ENCODE data around the gene PTPRN2. TPM values are rescaled to one million over a fixed set of nuclear protein-coding genes. Genes with fewer than 3 reads are reported as not detected.

The PTPRN2 gene
- total RNA-seq, 1 experiment from 2014 or later = 2.1 TPM

DNA sequence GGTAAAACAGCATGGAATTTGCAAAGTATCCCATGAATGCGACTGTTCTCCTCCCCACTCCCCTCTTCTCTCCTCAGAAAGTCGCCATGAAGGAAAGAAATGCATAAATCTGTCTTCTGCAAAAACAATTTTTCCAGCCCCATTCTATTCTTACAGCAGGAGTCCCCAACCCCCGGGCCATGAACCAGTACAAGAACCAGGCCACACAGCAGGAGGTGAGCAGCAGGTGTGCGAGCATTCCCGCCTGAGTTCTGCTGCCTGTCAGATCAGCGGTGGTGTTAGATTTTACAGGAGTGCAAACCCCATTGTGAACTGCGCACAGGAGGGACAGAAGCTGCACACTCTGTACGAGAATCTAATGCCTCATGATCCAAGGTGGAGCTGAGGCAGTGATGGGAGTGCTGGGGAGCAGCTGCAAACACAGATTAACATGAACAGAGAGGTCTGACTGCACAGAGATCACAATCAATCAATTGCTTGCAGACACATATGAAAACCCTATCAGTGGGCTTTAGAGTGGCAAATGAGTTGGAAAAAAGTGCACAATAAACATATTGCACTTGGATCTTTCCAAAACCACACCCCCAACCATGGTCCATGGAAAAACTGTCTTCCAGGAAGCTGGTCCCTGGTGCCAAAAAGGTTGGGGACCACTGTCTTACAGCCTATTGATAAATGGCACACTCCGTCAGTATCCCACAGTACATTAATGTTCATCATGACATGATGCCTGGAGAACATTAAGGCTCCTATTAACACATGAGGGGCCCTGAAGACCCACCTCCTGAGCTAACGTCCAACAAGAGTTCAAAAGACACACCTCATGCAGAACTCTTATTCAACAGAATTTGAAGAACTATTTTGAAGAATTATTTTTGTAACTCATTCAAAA, 205.0 kb downstream of the PTPRN2 start (continued):
- TF ChIP-seq RAD21 (IDR thresholded peaks at IDR 0.05; ENCODE audit: low read depth) = no peak

DNA sequence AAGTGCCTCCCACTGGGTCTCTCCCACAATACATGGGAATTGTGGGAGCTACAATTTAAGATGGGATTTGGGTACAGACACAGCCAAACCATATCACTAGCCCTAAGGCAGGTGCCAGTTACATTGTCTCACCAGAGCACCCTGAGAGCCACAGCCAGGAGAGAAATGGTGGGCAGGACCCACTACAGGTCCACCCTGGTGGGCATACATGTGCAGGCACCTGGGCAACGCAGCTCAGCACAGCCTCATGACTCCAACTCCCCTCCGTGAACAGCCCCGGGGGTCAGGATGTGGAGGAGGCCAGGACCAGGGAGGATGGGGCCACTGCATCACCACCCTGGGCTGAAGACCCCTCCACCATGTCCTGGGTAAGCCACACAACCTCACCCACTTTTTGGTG, 205.7 kb downstream of the PTPRN2 start:
- POLR2A ChIA-PET = no interaction called here
- BruUV-seq (replicated peaks) = no TSS peak
- CTCF ChIA-PET = no interaction called here

More for the DNA sequence above, 205.7 kb downstream of the PTPRN2 start:
- peaks cover 4% of the 10 kb centered on the region; the same call in 1 of the 2 replicates for H3K27me3 ChIP-seq (ENCODE audit: insufficient read depth, low read length)
- H3K9me3 ChIP-seq (ENCODE audit: control insufficient read depth in 1 of 2, insufficient read depth in 1 of 2, low read depth in 1 of 2, low read length in 2 of 2) = no peaks in the 10 kb centered on the region
- no peak overlapping the region for H3K9ac ChIP-seq (ENCODE audit: low read length)
- TF ChIP-seq, protein P1, sequence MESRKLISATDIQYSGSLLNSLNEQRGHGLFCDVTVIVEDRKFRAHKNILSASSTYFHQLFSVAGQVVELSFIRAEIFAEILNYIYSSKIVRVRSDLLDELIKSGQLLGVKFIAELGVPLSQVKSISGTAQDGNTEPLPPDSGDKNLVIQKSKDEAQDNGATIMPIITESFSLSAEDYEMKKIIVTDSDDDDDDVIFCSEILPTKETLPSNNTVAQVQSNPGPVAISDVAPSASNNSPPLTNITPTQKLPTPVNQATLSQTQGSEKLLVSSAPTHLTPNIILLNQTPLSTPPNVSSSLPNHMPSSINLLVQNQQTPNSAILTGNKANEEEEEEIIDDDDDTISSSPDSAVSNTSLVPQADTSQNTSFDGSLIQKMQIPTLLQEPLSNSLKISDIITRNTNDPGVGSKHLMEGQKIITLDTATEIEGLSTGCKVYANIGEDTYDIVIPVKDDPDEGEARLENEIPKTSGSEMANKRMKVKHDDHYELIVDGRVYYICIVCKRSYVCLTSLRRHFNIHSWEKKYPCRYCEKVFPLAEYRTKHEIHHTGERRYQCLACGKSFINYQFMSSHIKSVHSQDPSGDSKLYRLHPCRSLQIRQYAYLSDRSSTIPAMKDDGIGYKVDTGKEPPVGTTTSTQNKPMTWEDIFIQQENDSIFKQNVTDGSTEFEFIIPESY (IDR thresholded peaks at IDR 0.05; ENCODE audit: extremely low read depth, insufficient replicate concordance, low read length) = no peak
- TF ChIP-seq JUND (IDR thresholded peaks at IDR 0.05) = no peak
- no peak for TF ChIP-seq ZFX (IDR thresholded peaks at IDR 0.05)
- no peak for TF ChIP-seq SIN3A (IDR thresholded peaks at IDR 0.05; ENCODE audit: low read depth)
- no peak for TF ChIP-seq POLR2A (IDR thresholded peaks at IDR 0.05; ENCODE audit: borderline replicate concordance, extremely low read depth, insufficient read depth, insufficient read length)
- no peak for TF ChIP-seq ZNF274 (IDR thresholded peaks at IDR 0.05; ENCODE audit: low read depth, low read length)
- TF ChIP-seq EGR1 (IDR thresholded peaks at IDR 0.05; ENCODE audit: low read depth) = no peak
- no peak for TF ChIP-seq TCF7L2 (IDR thresholded peaks at IDR 0.05; ENCODE audit: borderline replicate concordance, extremely low read depth, insufficient read depth, insufficient read length)
- TF ChIP-seq, protein P2, sequence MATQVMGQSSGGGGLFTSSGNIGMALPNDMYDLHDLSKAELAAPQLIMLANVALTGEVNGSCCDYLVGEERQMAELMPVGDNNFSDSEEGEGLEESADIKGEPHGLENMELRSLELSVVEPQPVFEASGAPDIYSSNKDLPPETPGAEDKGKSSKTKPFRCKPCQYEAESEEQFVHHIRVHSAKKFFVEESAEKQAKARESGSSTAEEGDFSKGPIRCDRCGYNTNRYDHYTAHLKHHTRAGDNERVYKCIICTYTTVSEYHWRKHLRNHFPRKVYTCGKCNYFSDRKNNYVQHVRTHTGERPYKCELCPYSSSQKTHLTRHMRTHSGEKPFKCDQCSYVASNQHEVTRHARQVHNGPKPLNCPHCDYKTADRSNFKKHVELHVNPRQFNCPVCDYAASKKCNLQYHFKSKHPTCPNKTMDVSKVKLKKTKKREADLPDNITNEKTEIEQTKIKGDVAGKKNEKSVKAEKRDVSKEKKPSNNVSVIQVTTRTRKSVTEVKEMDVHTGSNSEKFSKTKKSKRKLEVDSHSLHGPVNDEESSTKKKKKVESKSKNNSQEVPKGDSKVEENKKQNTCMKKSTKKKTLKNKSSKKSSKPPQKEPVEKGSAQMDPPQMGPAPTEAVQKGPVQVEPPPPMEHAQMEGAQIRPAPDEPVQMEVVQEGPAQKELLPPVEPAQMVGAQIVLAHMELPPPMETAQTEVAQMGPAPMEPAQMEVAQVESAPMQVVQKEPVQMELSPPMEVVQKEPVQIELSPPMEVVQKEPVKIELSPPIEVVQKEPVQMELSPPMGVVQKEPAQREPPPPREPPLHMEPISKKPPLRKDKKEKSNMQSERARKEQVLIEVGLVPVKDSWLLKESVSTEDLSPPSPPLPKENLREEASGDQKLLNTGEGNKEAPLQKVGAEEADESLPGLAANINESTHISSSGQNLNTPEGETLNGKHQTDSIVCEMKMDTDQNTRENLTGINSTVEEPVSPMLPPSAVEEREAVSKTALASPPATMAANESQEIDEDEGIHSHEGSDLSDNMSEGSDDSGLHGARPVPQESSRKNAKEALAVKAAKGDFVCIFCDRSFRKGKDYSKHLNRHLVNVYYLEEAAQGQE (IDR thresholded peaks at IDR 0.05; ENCODE audit: low read depth) = no peak
- no peak for TF ChIP-seq SP1 (IDR thresholded peaks at IDR 0.05; ENCODE audit: low read depth)
- no peak for TF ChIP-seq SRF (IDR thresholded peaks at IDR 0.05; ENCODE audit: low read depth)
- TF ChIP-seq, protein P3, sequence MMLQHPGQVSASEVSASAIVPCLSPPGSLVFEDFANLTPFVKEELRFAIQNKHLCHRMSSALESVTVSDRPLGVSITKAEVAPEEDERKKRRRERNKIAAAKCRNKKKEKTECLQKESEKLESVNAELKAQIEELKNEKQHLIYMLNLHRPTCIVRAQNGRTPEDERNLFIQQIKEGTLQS (IDR thresholded peaks at IDR 0.05) = no peak
- DNase-seq (ENCODE audit: low read depth, low spot score) (no peak), ATAC-seq (no peak)
- no peak overlapping the region for H3K27ac ChIP-seq (ENCODE audit: low read depth, low read length)
- RAD21 ChIA-PET (ENCODE audit: low non-redundant PET in 1 of 2, low total read pairs in 2 of 2, uncharacterized antibody in 2 of 2, unreplicated experiment in 2 of 2) = no interaction called here
- no peaks in the 10 kb centered on the region for H3K36me3 ChIP-seq (ENCODE audit: control insufficient read depth in 1 of 2, insufficient read depth in 2 of 2, low read length in 2 of 2)
- H3K4me1 ChIP-seq (ENCODE audit: control insufficient read depth in 1 of 2, insufficient read depth in 2 of 2, low read length in 2 of 2) = no peaks in the 10 kb centered on the region
- no peak overlapping the region for H2AFZ ChIP-seq (ENCODE audit: low read depth, low read length, poor library complexity, severe bottlenecking)
- no peak overlapping the region for H3K4me3 ChIP-seq (replicated peaks in 1 of 2; ENCODE audit: low read depth in 1 of 2, low read length in 2 of 2)
- H3K79me2 ChIP-seq (ENCODE audit: insufficient read depth, low read length) = no peaks in the 10 kb centered on the region
- no peaks in the 10 kb centered on the region for H4K20me1 ChIP-seq (ENCODE audit: insufficient read depth)
- no peak overlapping the region for H3K4me2 ChIP-seq (ENCODE audit: low read length)
- intact Hi-C loops (cut with micrococcal nuclease) = no loop called here
- H3K9me2 ChIP-seq (ENCODE audit: insufficient read depth) = no peaks in the 10 kb centered on the region
